HG02623 (cell line): ENCODE data around the gene NF1.
"Not testable (repeated sequence)": the region's sequence is repeated elsewhere in the genome, so short reads cannot be mapped to it uniquely, and the experiment has no call there.

ENCODE experiments used
- ATAC-seq: cut with Tn5 transposase; IDR thresholded peaks from one replicate; pipeline ENCODE4 v1.9.1; 2021; ENCODE audit warnings: moderate library complexity; ENCODE audit not compliant: unreplicated experiment

Gene NF1

GRCh38 chr17:31320241-31320640 is 225.5 kb downstream of the NF1 start:
- ATAC-seq, result no peak

GRCh38 chr17:31320791-31321190 is 226.0 kb downstream of the NF1 start:
- no peak for ATAC-seq

- no peak for ATAC-seq
Observed at GRCh38 chr17:31321481-31321880, 226.7 kb downstream of the NF1 start, which contains the start of gene EVI2A. Gene EVI2A (minus strand): TSS chr17:31321622. CDS start chr17:31319013, 2,609 bp downstream.

GRCh38 chr17:31321966-31322365 is 227.2 kb downstream of the NF1 start:
- ATAC-seq, result no peak

GRCh38 chr17:31323551-31323950 is 228.8 kb downstream of the NF1 start:
- no peak for ATAC-seq

GRCh38 chr17:31327534-31328159 is 232.9 kb downstream of the NF1 start:
- no peak for ATAC-seq

GRCh38 chr17:31328160-31328535 is 233.4 kb downstream of the NF1 start:
- no peak for ATAC-seq

GRCh38 chr17:31329221-31329620 is 234.4 kb downstream of the NF1 start:
- no peak for ATAC-seq

- ATAC-seq, result no peak
Observed at GRCh38 chr17:31339906-31340661, 245.3 kb downstream of the NF1 start.

- ATAC-seq, result not testable (repeated sequence)
Observed at GRCh38 chr17:31345191-31345747, 250.5 kb downstream of the NF1 start.

- ATAC-seq, result no peak
Observed at GRCh38 chr17:31349454-31349853, 254.7 kb downstream of the NF1 start.

GRCh38 chr17:31355935-31356334 is 261.2 kb downstream of the NF1 start:
- no peak for ATAC-seq

GRCh38 chr17:31357091-31357490 is 262.3 kb downstream of the NF1 start:
- ATAC-seq, result no peak

GRCh38 chr17:31357839-31358394 is 263.1 kb downstream of the NF1 start:
- no peak for ATAC-seq

- no peak for ATAC-seq
Observed at GRCh38 chr17:31364012-31364411, 269.2 kb downstream of the NF1 start.

- no peak for ATAC-seq
Observed at GRCh38 chr17:31366088-31366487, 271.3 kb downstream of the NF1 start.

- no peak for ATAC-seq
Observed at GRCh38 chr17:31369266-31369665, 274.5 kb downstream of the NF1 start.

- ATAC-seq, result no peak
Observed at GRCh38 chr17:31371511-31372097, 276.8 kb downstream of the NF1 start.

GRCh38 chr17:31373150-31374093 is 278.6 kb downstream of the NF1 start:
- no peak for ATAC-seq

GRCh38 chr17:31374094-31374447 is 279.3 kb downstream of the NF1 start:
- no peak for ATAC-seq

GRCh38 chr17:31374503-31374902 is 279.7 kb downstream of the NF1 start:
- no peak for ATAC-seq
